HuH-7 (cell line): Measurements from ENCODE around the gene ACSL6.

ENCODE experiments used
- DNase-seq: peaks from one replicate; pipeline ENCODE4 v3.0.0; 2011; ENCODE audit warnings: low spot score

The ACSL6 gene

GRCh38 chr5:131999441-132000240, 11.8 kb downstream of the ACSL6 start:
- DNase-seq = no peak

DNA sequence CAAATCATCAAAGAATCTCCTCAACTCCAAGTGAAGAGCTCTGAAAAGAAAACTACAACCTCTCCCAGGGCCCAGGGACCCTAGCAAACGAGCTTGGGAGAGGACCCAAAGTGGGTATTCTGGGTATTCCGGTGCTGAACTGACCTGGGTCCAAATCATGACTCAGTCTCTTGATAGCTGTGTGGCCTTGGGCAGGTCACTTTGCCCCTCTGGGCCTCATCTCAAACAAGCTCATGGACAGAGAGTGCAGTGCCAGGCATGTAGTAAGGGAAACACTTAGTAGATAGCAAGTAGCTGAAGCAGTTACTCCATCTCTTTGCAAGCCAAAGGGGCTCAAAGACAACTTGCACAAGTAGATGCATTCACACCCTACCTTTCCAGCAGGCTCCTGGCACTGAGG, 12.4 kb downstream of the ACSL6 start:
- DNase-seq = no peak

GRCh38 chr5:131998431-131999040, 12.9 kb downstream of the ACSL6 start:
- DNase-seq = no peak

- DNase-seq = no peak
These were observed 13.7 kb downstream of the ACSL6 start for GRCh38 chr5:131997727-131998117.

GRCh38 chr5:131997026-131997726, 14.3 kb downstream of the ACSL6 start:
- no peak for DNase-seq

DNA sequence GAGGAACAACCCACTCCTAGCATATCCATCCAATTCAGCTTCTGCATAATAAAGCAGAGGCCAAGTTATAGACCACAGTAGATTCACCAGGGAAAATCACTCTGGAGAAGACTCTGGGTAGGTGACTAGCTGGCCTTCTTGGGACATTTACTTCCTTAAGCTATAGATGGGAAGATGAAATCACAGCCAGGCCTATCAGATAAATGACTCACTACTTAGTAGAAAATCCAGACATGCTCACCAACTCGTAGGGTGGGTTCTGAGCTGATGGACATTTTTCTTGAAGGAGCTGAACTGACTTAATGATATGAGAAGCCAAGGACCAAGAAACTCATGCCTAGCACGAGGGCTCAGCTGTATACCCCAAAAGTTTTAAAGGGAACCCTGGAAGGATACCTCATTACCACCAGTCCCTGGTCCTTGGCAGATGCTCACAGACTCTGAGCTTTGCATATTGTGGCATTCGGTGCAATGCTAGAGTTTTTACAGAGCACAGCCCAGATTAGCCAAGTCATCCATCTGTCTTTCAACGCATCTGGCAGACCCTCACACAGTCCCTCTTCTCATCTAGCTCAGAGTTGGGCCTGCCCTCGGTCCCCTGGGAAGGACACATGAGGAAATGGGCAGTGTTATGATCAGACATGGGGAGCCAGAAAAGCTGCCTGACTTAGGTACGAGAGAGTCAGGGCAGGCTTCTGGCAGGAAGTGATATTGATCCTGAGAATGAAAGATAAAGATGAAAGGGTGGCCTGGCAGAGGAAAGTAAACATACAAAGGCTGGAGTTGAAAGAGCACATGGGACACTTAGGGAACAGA, 15.0 kb downstream of the ACSL6 start:
- no peak for DNase-seq

- DNase-seq = no peak
These were observed 16.8 kb downstream of the ACSL6 start for GRCh38 chr5:131994533-131995226.

DNA sequence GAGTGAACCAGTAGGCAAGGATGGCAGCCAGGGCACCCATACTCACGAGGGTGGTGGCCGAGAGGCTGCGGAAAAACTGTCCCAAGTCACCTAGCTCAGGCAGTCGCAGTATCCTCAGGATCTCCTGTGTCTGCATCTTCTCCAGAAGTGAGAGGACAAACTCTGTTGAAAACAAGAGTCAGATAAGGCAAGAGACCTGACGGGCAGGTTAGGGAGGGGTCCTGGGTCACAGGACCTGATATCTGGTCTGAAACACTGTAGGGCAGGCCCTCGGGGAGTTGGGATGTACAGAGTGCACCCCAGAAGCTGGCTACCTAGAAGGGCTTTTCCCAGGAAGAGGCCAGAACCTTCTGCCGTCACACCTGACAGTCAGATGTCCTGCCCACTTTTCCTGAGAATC, 17.4 kb downstream of the ACSL6 start:
- no peak for DNase-seq

DNA sequence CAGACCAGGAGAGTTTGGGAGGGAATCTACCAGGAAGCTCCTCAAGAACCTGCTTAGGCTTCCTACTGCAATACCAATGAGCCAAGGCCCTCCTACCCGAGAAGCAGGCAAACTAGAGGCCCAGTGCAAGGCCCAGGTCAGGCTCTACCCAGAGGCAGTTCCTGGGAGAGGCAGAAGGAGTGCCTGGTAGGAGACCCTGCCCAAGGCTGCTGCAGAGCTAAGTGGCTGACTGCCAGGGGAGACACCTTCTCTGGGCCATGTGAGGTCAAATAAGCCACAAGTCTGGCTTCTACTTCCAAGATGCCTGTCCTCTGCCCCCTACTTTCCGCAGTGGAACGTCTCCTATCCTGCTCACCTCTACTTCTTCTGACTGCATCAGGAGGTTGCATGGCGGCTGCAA, 17.8 kb downstream of the ACSL6 start:
- DNase-seq = no peak

DNA sequence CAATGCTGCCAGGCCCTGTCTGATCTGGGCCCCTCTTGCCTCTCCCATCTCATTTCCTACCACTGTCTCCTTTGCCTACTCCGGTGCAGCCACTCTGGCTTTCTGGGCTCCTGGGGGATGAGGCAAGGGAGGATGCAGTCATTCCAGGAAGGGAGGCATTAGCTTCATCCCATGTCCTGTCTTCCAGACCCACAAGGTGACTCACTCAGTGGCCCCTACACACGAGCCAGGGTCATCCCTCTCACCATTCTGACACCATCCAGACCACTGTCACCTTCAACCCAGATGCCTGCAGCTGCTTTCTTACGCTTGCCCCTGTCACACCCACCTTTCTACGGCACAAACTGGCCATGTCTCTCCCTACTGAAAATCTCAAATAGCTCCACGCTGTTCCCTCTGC, 19.1 kb downstream of the ACSL6 start:
- DNase-seq = no peak

DNA sequence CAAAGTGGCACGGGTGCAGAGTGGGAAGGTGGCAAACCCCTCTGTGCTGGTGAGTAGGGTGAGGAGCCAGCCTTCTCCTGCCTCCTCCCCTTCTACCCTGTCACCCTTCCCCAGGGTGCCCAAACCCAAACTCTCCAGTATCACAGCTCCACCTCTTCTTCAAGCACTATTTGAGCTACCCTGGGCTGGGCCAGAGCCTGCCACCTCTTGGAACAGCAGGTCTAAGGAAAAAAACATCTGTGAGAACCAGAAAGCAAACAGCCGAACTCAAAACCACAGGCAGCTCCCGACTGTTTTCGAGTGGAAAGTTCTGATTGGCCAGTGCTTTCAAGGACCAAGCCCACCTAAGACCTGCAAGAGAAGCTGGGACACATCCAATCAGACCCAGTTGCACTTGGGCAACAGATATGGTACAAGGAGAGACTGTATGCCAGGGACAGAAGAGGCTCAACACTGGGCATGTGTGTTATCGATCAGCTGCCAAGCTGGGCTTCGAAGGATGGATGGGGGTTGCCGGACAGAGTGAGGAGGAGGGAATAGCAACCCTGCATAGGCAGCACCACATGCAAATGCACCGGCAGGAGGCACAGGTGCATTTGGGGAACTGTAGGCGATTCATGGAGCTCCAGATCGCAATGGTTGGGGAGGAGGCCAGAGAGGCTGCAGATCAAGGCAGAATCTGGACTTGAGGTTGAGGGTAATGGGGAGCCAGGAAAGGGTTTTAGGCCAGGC, 19.7 kb downstream of the ACSL6 start:
- no peak for DNase-seq

DNA sequence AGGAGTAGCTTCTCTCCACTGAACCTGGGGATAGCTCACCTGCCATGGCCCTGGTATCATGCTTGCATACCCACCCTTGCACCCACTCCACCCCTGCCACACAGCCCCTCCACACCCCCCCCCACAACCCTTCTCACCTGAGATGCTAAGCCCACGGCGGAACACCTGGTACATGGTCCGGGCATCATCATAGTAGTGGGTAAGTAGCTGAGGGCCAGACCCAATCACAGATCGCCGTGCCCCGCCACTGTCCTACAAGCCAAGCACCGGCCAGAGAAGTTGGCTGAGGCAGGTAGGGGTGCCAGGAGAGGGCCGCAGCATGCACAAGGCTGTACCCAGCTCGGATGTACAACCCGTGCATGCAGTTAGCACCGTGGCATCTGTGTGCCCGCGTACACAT, 20.7 kb downstream of the ACSL6 start:
- DNase-seq = no peak

DNA sequence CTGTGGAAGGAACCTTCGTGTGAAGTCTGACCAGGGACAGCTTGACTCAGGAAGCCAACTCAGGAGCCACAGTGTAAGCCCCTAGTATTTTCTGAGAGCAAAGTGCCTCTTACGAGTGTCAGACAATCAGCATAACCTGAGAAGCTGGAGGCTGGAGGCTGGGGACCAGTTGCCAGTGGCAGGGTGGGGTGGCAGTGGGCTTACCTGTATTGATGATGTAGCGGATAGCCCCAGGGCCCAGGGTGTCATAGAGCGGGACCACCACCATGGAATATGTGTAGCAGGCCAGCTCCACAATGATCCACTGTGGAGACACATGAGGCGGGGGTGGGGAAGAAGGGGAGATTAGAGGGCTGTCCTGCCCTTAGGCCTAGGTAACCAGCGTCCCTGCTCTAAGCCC, 22.9 kb downstream of the ACSL6 start:
- no peak for DNase-seq

DNA sequence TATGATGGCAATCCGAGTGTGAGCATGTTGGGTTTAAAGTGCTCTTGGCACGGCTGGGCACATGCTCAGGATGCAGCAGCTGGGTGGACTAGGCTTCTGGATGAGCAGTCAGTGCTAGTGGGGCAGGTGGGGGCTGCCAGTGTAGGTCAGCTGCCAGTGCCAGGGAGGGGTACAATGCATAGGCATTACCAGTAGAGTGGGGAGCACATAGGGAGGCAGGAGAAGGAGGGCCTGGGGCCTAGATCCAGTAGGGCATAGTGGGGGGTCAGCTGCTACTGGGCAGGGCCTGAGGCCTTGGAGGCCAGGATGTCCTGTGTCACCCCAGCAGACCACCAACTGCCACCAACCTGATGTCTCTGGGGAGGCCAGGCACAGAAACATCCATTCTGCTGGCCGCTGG, 24.2 kb downstream of the ACSL6 start:
- DNase-seq = no peak

DNA sequence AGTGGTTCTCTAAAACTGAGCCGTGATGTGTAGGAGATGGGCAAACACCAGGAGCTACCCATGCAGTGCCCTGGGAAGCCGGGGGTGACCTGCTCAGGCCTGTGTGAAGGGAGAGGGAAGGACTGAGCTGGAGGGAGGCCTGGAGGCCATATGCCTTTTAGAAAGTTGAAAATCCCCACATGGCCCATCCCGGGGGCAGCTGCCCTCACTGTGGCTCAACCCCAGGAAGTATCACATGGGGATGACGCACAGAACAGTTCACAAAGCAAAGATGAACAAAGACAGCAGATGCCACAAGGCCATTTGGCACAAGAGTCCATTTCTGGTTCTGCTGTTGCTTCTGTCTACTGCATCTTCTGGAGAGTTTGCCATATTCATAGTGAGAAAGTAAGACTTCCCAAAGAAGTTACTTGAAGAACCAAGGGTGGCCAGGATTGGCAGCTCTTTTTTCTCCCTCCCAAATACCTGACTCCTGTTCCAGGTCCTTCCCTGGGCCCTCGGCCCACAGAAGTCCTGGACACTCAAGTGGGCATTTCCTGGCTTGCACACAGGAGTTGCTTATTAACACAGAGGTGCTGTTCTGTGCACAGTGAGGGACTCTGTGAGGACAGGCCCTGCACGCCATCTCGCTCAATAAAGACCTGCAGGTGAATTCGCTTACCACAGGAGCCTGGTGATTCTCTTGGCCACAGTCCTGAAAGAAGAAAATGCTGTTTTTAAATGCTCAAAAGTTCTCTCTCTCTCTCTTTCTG, 25.1 kb downstream of the ACSL6 start:
- no peak for DNase-seq

DNA sequence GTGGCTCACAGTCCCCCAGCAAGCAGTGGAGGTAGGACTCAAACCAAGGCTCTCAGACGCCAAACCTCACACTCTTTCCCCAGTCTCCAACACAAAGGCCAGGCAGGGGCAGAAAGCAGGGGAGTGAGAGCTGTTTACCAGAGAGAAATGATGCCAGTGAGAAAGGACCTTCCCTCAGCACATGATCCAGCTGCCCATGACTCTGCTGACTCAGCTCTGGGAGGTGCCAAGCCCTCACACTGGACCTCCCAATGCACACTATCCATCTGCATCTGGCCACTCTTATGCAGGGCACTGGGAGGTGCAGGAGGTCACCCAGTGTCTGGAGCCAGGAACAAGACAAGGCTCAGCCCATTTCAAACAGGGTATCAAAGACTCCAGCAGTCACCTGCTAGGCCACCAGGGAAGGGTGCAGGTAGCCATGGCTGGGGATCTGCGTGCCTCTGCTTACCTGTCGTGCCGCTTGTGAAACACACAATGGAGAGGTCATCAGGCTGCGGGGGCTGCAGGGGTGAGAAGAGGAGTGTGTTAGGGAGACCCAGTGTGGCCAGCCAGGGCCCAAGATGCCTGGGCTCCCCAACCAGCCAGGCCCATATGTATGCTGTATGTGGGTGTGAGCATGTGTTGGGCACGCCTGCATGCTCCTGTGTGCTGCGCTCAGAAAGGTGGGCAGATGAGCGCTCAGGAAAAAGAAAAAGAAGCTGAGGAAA, 26.3 kb downstream of the ACSL6 start:
- DNase-seq = no peak

DNA sequence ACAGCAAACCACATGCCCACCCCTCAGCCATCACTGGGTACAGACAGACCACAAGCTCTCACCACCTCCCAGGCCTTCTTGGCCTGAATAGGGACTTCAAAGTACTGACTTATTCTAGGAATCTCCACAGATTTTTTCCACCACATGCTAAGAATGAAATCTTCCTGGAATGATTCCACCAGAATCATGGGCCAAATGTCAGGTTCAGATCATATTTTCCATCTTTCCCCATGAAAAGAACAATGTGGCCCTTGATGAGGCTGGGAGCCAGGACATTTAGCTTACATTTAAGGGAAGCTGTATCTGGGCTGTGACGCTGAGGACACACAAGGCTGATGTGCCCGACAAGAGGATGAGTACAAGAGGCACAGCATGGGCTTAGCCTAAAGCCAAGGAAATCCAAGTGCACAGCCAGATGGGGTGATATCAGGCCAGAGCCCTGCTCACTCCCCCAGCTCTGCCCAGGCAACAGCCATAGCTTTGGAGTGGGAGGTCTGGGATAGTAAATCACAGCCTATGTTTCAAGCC, 28.1 kb downstream of the ACSL6 start:
- no peak for DNase-seq

- no peak for DNase-seq
These were observed 29.9 kb downstream of the ACSL6 start for GRCh38 chr5:131981516-131981915.

DNA sequence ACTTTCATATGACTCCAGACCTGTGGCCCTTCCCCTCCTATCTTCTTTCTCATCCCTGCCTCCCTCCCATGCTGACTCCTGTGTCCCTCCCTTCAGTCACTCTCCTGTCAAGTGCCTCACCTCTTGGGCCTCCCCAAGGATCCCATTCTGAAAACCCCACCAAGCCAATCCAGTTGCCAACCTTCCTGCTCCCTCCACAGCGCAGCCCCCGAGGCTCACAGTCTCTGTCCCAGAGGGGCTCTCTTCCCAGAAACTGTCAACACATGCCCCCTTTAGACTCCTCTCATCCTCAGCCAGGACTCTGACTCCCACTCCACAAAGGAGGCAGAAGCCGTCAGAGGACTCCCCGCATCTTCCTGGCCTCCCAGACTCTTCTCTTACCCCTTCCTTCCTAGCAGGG, 30.8 kb downstream of the ACSL6 start:
- DNase-seq = no peak

GRCh38 chr5:131979816-131980215, 31.6 kb downstream of the ACSL6 start:
- DNase-seq = no peak
